ENCODE data around the gene PIK3CB. TPM values are rescaled to one million over a fixed set of nuclear protein-coding genes. Genes with fewer than 3 reads are reported as not detected.

The PIK3CB gene
- polyA plus RNA-seq, 1 donor from 2014 or later: 11.5 TPM

DNA sequence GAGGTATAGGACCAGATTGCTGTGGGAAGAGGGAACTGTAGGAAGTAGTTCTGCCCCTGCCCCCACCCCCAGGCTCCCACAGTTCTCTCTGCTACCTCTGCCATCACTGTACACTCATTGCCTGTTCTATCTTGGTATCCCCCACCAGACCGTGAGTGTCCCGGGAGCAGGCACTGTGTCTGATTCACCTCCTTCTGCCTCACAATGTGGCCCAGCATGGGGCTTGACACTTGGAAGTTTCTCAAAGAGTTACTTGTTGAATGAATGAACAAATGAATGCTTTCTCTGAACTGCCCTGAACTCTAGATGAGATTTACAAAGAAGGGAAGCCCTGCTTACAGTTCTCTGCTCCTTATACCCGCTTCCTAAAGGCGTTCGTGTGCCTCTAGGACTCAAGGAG lies 27.1 kb upstream of the PIK3CB start:
- Histone ChIP-seq H3F3A (ENCODE audit: insufficient read depth, low read length, poor library complexity, severe bottlenecking) (no peaks in the 10 kb centered on the region), H3K4me2 (ENCODE audit: low read length) (no peak overlapping the region), H3K4me3 (ENCODE audit: low read length) (no peak overlapping the region), H3K9me2 (ENCODE audit: insufficient read depth, low read length) (no peaks in the 10 kb centered on the region), H3K9me3 (ENCODE audit: low read length) (no peaks in the 10 kb centered on the region), H3K27me3 (ENCODE audit: insufficient read depth, low read depth, low read length) (no peaks in the 10 kb centered on the region), H3K27ac (ENCODE audit: low read length) (no peak overlapping the region), H3K79me2 (replicated peaks; ENCODE audit: insufficient read depth, low read length) (no peaks in the 10 kb centered on the region), H3K36me3 (ENCODE audit: insufficient read depth, low read length) (no peaks in the 10 kb centered on the region), H2AFZ (ENCODE audit: low read depth, low read length) (no peak overlapping the region), H4K20me1 (ENCODE audit: insufficient read depth) (no peaks in the 10 kb centered on the region), H3K9ac (ENCODE audit: low read length) (no peak overlapping the region)
- TF ChIP-seq POLR2AphosphoS5 (IDR thresholded peaks at IDR 0.05) (no peak), CTCF (IDR thresholded peaks at IDR 0.05; ENCODE audit: poor library complexity, severe bottlenecking) (no peak), MXI1 (conservative IDR thresholded peaks at IDR 0.05; ENCODE audit: poor library complexity, severe bottlenecking) (no peak), REST (IDR thresholded peaks at IDR 0.05; ENCODE audit: borderline replicate concordance) (no peak), EZH2 (IDR thresholded peaks at IDR 0.05; ENCODE audit: borderline replicate concordance, insufficient read depth, low read length, poor library complexity, severe bottlenecking) (no peak), TAF1 (IDR thresholded peaks at IDR 0.05; ENCODE audit: low read depth) (no peak), RAD21 (conservative IDR thresholded peaks at IDR 0.05) (no peak), SMC3 (conservative IDR thresholded peaks at IDR 0.05; ENCODE audit: poor library complexity) (no peak), EP300 (conservative IDR thresholded peaks at IDR 0.05; ENCODE audit: poor library complexity, severe bottlenecking) (no peak)

- Histone ChIP-seq H3K79me2 (replicated peaks; ENCODE audit: insufficient read depth, low read length) (no peaks in the 10 kb centered on the region), H3K9me2 (ENCODE audit: insufficient read depth, low read length) (no peaks in the 10 kb centered on the region)
These were observed 22.1 kb upstream of the PIK3CB start for GRCh38 chr3:138856799-138857198.

GRCh38 chr3:138854940-138855339 lies 20.2 kb upstream of the PIK3CB start:
- Histone ChIP-seq H3K9ac (ENCODE audit: low read length) (no peak overlapping the region), H3K4me2 (ENCODE audit: low read length) (no peak overlapping the region), H4K20me1 (ENCODE audit: insufficient read depth) (no peaks in the 10 kb centered on the region), H3F3A (ENCODE audit: insufficient read depth, low read length, poor library complexity, severe bottlenecking) (no peaks in the 10 kb centered on the region), H3K4me3 (ENCODE audit: low read length) (no peak overlapping the region), H3K27me3 (ENCODE audit: insufficient read depth, low read depth, low read length) (no peaks in the 10 kb centered on the region), H3K79me2 (replicated peaks; ENCODE audit: insufficient read depth, low read length) (no peaks in the 10 kb centered on the region), H2AFZ (ENCODE audit: low read depth, low read length) (no peak overlapping the region), H3K36me3 (ENCODE audit: insufficient read depth, low read length) (no peaks in the 10 kb centered on the region), H3K9me3 (ENCODE audit: low read length) (no peaks in the 10 kb centered on the region), H3K27ac (ENCODE audit: low read length) (no peak overlapping the region), H3K9me2 (ENCODE audit: insufficient read depth, low read length) (no peaks in the 10 kb centered on the region)
- TF ChIP-seq POLR2AphosphoS5 (IDR thresholded peaks at IDR 0.05) (no peak), RAD21 (conservative IDR thresholded peaks at IDR 0.05) (no peak), CTCF (IDR thresholded peaks at IDR 0.05; ENCODE audit: poor library complexity, severe bottlenecking) (no peak), TAF1 (IDR thresholded peaks at IDR 0.05; ENCODE audit: low read depth) (no peak), MXI1 (conservative IDR thresholded peaks at IDR 0.05; ENCODE audit: poor library complexity, severe bottlenecking) (no peak), SMC3 (conservative IDR thresholded peaks at IDR 0.05; ENCODE audit: poor library complexity) (no peak), EP300 (conservative IDR thresholded peaks at IDR 0.05; ENCODE audit: poor library complexity, severe bottlenecking) (no peak), REST (IDR thresholded peaks at IDR 0.05; ENCODE audit: borderline replicate concordance) (no peak), EZH2 (IDR thresholded peaks at IDR 0.05; ENCODE audit: borderline replicate concordance, insufficient read depth, low read length, poor library complexity, severe bottlenecking) (no peak)

More at GRCh38 chr3:138856799-138857198, 22.1 kb upstream of the PIK3CB start:
- Histone ChIP-seq H3F3A (ENCODE audit: insufficient read depth, low read length, poor library complexity, severe bottlenecking) (no peaks in the 10 kb centered on the region), H3K36me3 (ENCODE audit: insufficient read depth, low read length) (no peaks in the 10 kb centered on the region), H4K20me1 (ENCODE audit: insufficient read depth) (no peaks in the 10 kb centered on the region), H3K9me3 (ENCODE audit: low read length) (no peaks in the 10 kb centered on the region), H2AFZ (ENCODE audit: low read depth, low read length) (no peak overlapping the region), H3K27ac (ENCODE audit: low read length) (no peak overlapping the region), H3K9ac (ENCODE audit: low read length) (no peak overlapping the region), H3K4me2 (ENCODE audit: low read length) (no peak overlapping the region), H3K4me3 (ENCODE audit: low read length) (no peak overlapping the region), H3K27me3 (ENCODE audit: insufficient read depth, low read depth, low read length) (no peaks in the 10 kb centered on the region)
- TF ChIP-seq TAF1 (IDR thresholded peaks at IDR 0.05; ENCODE audit: low read depth) (no peak), POLR2AphosphoS5 (IDR thresholded peaks at IDR 0.05) (no peak)
